GM12873 (cell line): ENCODE data around the gene CHD6.

Experiments used
- CTCF ChIP-seq: IDR thresholded peaks from 2 replicates; pipeline ENCODE4 v1.5.1; 2012; ENCODE audit warnings: low read depth, mild to moderate bottlenecking, moderate library complexity, low read length, control low read depth; ENCODE audit not compliant: insufficient read depth; ENCODE audit errors: missing control alignments

Gene CHD6

GRCh38 chr20:41567615-41568014 lies 50.6 kb downstream of the CHD6 start:
- TF ChIP-seq CTCF = no peak

GRCh38 chr20:41566896-41567527 lies 51.2 kb downstream of the CHD6 start:
- TF ChIP-seq CTCF = no peak

- TF ChIP-seq CTCF = no peak
Observed at GRCh38 chr20:41563087-41563486, 55.1 kb downstream of the CHD6 start.

- TF ChIP-seq CTCF = no peak
Observed at GRCh38 chr20:41560970-41561369, 57.2 kb downstream of the CHD6 start.

GRCh38 chr20:41559658-41560057 lies 58.5 kb downstream of the CHD6 start:
- no peak for TF ChIP-seq CTCF

GRCh38 chr20:41553142-41553879 lies 64.9 kb downstream of the CHD6 start:
- TF ChIP-seq CTCF = no peak

- no peak for TF ChIP-seq CTCF
Observed at GRCh38 chr20:41552295-41553068, 65.7 kb downstream of the CHD6 start.
